ENCODE measurements around the gene GADD45A.

DNA sequence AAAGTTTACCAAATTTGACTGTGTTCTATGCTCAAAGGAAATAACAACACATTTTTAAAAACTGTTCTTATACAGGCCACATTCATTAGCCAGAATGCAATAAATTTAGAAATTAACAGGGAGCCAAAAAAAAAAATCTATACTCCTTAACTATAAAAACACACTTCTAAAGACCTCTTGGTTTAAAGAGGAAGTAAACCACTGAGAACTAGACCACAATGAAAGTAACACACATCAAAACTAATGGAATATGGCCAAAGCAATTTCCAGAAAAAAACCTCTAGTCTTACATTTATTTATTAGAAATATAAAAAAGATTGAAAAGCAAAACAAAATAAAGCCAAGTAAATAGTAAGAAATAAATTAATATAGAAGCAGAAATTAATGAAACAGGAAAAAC lies 48.9 kb upstream of the GADD45A start:
- TF ChIP-seq, protein P1, sequence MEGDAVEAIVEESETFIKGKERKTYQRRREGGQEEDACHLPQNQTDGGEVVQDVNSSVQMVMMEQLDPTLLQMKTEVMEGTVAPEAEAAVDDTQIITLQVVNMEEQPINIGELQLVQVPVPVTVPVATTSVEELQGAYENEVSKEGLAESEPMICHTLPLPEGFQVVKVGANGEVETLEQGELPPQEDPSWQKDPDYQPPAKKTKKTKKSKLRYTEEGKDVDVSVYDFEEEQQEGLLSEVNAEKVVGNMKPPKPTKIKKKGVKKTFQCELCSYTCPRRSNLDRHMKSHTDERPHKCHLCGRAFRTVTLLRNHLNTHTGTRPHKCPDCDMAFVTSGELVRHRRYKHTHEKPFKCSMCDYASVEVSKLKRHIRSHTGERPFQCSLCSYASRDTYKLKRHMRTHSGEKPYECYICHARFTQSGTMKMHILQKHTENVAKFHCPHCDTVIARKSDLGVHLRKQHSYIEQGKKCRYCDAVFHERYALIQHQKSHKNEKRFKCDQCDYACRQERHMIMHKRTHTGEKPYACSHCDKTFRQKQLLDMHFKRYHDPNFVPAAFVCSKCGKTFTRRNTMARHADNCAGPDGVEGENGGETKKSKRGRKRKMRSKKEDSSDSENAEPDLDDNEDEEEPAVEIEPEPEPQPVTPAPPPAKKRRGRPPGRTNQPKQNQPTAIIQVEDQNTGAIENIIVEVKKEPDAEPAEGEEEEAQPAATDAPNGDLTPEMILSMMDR (IDR thresholded peaks at IDR 0.05): no peak
- no peak for TF ChIP-seq ZFX (IDR thresholded peaks at IDR 0.05; ENCODE audit: borderline replicate concordance)
